Psoas muscle (tissue), 8 donors: ENCODE data around the gene SPTBN1. TPM values are rescaled to one million over a fixed set of nuclear protein-coding genes. Genes with fewer than 3 reads are reported as not detected.

ENCODE experiments used
- ATAC-seq, 4 donors: fragments of 200-7000 bp; cut with Tn5 transposase; one replicate each; pipeline ENCODE4 v1.9.1; 2020; ENCODE audit warnings: moderate library complexity in 3 of 4, mild to moderate bottlenecking in 2 of 4
- DNase-seq, 2 donors: peaks; one replicate each; pipeline ENCODE4 v3.0.0-alpha.2; 2020
- H3K27ac ChIP-seq: fragments of 200-600 bp; one replicate; pipeline ENCODE4 v1.8.0; 2022
- H3K27me3 ChIP-seq, 3 donors: fragments of 200-600 bp in 1 of 3; one replicate each; pipeline versions ENCODE4 v1.6.1 to v1.8.0; 2013 to 2022; ENCODE audit warnings: low read length in 2 of 3, mild to moderate bottlenecking in 2 of 3, moderate library complexity in 1 of 3; ENCODE audit not compliant: insufficient read depth in 3 of 3
- H3K36me3 ChIP-seq, 2 donors: fragments of 200-600 bp in 1 of 2; one replicate each; pipeline versions ENCODE4 v1.6.1 to v1.8.0; 2013 to 2022; ENCODE audit warnings: low read depth in 1 of 2, mild to moderate bottlenecking in 1 of 2, moderate library complexity in 1 of 2; ENCODE audit not compliant: insufficient read depth in 1 of 2
- H3K4me1 ChIP-seq: fragments of 200-600 bp; one replicate; pipeline ENCODE4 v1.8.0; 2022
- H3K4me3 ChIP-seq: fragments of 200-600 bp; one replicate; pipeline ENCODE4 v1.8.0; 2022; ENCODE audit warnings: mild to moderate bottlenecking
- H3K9me3 ChIP-seq: fragments of 200-600 bp; one replicate; pipeline ENCODE4 v1.8.0; 2022
- WGBS, 3 donors: extraction: QIAGEN DNeasy Blood & Tissue Kit; methylation state at CpG; one replicate each; pipeline versions ENCODE4 v1.1.6 to v1.1.7; 2013; 5-methylcytosine and 5-hydroxymethylcytosine counted together
- intact Hi-C, 2 donors: fragments of 100-400 bp; cut with DNase I; formaldehyde crosslinking; loops; one replicate each; pipeline versions ENCODE4 v1.11.0 to v1.14.2; 2022
- polyA plus RNA-seq, 3 donors: library from polyadenylated mRNA; stranded (reverse); fragments of 200-250 nt; gene quantifications; one replicate each; pipeline ENCODE4 v1.2.3, GENCODE V29; 2013
- total RNA-seq, 4 donors: library from RNA; stranded (reverse); fragmentation: NEBNext Ultra II Directional in 2 of 4; extraction: Animal tissue kit (Norgen Biotek cat#: 25700) in 2 of 4; gene quantifications; one replicate each; pipeline versions ENCODE4 v1.2.1 to v1.2.4, GENCODE V29; 2021 to 2023
- TF ChIP-seq, protein P1 (sequence below): fragments of 200-600 bp; IDR thresholded peaks from one replicate; pipeline ENCODE4 v1.8.0; 2022; ENCODE audit warnings: antibody characterized with exemption
- donor health status: healthy with polysubstance abuse.
- donor health status: DM: no; HTN: no; CAD: no; lungs with moderate emphysema.
- donor health status: Bipolar disorder and iron deficiency.
- donor health status: healthy.
- donor health status: DM: yes; HTN: yes; CAD: no.
- donor health status: DM: no; HTN: no; CAD: no.
- donor health status: DM: no; HTN: no; CAD: no.
- donor health status: DM: yes; HTN: yes; CAD: no.

SPTBN1 gene
- total and polyA plus RNA-seq, 7 donors: 22.9 to 180 (median 87.8) TPM

GRCh38 chr2:54586494-54586893, 130.4 kb downstream of the SPTBN1 start:
- intact Hi-C loops: no loop called here
- Histone ChIP-seq H3K36me3 (no peaks in the 10 kb centered on the region), H3K4me3 (no peak overlapping the region), H3K27ac (no peak overlapping the region), H3K9me3 (no peaks in the 10 kb centered on the region), H3K4me1 (peaks cover 51% of the 10 kb centered on the region), H3K27me3 (no peaks in the 10 kb centered on the region)
- no peak for ATAC-seq
- no peak for DNase-seq
- TF ChIP-seq, protein P1, sequence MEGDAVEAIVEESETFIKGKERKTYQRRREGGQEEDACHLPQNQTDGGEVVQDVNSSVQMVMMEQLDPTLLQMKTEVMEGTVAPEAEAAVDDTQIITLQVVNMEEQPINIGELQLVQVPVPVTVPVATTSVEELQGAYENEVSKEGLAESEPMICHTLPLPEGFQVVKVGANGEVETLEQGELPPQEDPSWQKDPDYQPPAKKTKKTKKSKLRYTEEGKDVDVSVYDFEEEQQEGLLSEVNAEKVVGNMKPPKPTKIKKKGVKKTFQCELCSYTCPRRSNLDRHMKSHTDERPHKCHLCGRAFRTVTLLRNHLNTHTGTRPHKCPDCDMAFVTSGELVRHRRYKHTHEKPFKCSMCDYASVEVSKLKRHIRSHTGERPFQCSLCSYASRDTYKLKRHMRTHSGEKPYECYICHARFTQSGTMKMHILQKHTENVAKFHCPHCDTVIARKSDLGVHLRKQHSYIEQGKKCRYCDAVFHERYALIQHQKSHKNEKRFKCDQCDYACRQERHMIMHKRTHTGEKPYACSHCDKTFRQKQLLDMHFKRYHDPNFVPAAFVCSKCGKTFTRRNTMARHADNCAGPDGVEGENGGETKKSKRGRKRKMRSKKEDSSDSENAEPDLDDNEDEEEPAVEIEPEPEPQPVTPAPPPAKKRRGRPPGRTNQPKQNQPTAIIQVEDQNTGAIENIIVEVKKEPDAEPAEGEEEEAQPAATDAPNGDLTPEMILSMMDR: no peak
- WGBS, 3 donors: 85 to 88% (median 86%) methylated on average over 4 of the region's 4 CpGs

DNA sequence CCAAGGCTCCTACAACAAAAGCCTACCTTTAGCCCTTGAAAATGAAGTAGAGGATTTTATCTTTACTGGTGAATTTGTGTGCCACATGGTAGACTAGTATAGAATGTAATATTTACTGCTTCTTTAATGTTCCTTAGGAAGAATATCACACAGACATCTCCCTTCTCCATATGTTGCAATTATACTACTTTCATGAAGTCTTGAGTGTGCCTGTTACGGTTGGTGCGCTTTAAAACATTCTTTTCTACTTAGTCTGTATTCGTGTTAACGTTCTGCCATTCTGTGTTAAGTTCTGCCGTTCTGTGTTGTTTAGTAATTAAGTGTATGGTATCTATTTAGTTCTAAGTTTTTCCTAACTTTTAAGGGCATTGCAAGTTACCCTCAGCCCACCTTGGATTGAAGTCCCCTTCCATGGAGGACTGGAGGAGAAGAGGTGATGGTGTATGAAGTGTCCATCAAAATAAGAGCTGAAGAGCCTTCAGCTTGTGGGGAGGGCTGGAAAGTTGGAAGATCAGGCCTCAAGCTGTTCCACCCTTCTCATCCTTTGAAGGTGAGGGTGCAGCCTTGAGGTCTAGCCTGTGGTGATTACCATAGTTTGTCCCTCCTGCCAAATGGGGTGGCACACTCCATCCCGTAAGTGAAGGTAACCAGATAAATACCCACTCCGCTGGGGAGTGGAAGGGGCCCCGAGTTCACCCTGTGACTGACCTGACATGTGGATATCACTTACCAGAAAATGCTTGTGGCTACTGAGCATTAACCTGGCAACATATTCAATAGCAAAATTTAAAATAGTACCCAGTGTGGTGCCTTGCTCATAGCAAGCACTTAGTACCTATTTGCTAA, 131.3 kb downstream of the SPTBN1 start:
- no peaks in the 10 kb centered on the region for H3K9me3 ChIP-seq
- intact Hi-C loops: no loop called here
- WGBS, 3 donors: 65 to 85% (median 68%) methylated on average over 8 of the region's 8 CpGs
- H3K27ac ChIP-seq: no peak overlapping the region
- no peak overlapping the region for H3K4me3 ChIP-seq
- peak in 3 of 4 donors; percentile 25 to 50 (median 28) for ATAC-seq
- H3K27me3 ChIP-seq: no peaks in the 10 kb centered on the region
- DNase-seq: no peak
- peaks cover 51% of the 10 kb centered on the region for H3K4me1 ChIP-seq
- no peaks in the 10 kb centered on the region for H3K36me3 ChIP-seq
- TF ChIP-seq, protein P1: no peak

- Histone ChIP-seq H3K36me3 (no peaks in the 10 kb centered on the region), H3K4me1 (peaks cover 49% of the 10 kb centered on the region), H3K27me3 (no peaks in the 10 kb centered on the region), H3K4me3 (no peak overlapping the region), H3K9me3 (no peaks in the 10 kb centered on the region), H3K27ac (peak overlapping the region; percentile 43)
- 71 to 88% (median 75%) methylated on average over 1 of the region's 1 CpG for WGBS, 3 donors
- TF ChIP-seq, protein P1: no peak
- ATAC-seq (no peak), DNase-seq (no peak)
- intact Hi-C loops: no loop called here
Observed at GRCh38 chr2:54588244-54588899, 132.2 kb downstream of the SPTBN1 start.

- no peaks in the 10 kb centered on the region for H3K36me3 ChIP-seq
- WGBS, 3 donors: 63 to 87% (median 83%) methylated on average over 4 of the region's 4 CpGs
- no peak overlapping the region for H3K4me3 ChIP-seq
- TF ChIP-seq, protein P1: no peak
- DNase-seq: no peak
- intact Hi-C loops: no loop called here
- ATAC-seq: no peak
- no peaks in the 10 kb centered on the region for H3K27me3 ChIP-seq
- peaks cover 42% of the 10 kb centered on the region for H3K4me1 ChIP-seq
- H3K27ac ChIP-seq: peak overlapping the region; percentile 43
- H3K9me3 ChIP-seq: no peaks in the 10 kb centered on the region
Observed at GRCh38 chr2:54589038-54589339, 132.9 kb downstream of the SPTBN1 start.
